Measurements from ENCODE around the gene IFT74. TPM values are rescaled to one million over a fixed set of nuclear protein-coding genes. Genes with fewer than 3 reads are reported as not detected.

The IFT74 gene
- total RNA-seq, 2 experiments from 2014 or later, result 3.4 to 10.2 TPM

DNA sequence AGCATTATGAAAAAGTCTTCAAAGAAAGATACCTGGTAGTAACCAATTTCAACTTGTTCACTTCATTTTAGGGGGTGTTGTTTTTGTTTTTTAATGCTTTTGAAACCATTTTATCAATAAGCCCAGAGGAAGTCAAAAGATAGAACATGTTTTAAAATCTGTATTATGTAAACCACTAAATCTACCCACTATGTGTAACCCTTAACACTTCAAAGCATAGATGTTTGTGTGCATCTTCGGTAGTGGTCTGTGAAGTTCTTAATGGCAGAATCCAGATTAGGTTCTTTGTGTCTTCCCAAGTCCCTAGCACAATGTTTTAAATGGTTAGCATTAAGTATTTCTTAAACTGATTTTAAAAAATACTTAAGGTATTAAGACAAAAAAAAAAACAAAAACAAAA, 15.4 kb upstream of the IFT74 start:
- H2AFZ ChIP-seq (ENCODE audit: low read length), result no peak overlapping the region
- BruUV-seq (replicated peaks), result no TSS peak
- H3K36me3 ChIP-seq (ENCODE audit: insufficient read depth, low read length), result peaks cover 70% of the 10 kb centered on the region
- peaks cover 11% of the 10 kb centered on the region; the same call in 1 of the 2 replicates for H4K20me1 ChIP-seq (ENCODE audit: insufficient read depth, low read length)
- peaks cover 11% of the 10 kb centered on the region; the same call in 1 of the 2 replicates for H3K9me3 ChIP-seq (ENCODE audit: low read length)
- H3K4me1 ChIP-seq (ENCODE audit: insufficient read depth, low read length, poor library complexity, severe bottlenecking), result peaks cover 7% of the 10 kb centered on the region
- DNase-seq (ENCODE audit: low spot score), result no peak
- H3K79me2 ChIP-seq (ENCODE audit: insufficient read depth, low read depth, low read length), result peaks cover 100% of the 10 kb centered on the region
- ChIA-PET POLR2A (no interaction called here), CTCF (ENCODE audit: unreplicated experiment) (no interaction called here)
- H3K4me3 ChIP-seq (ENCODE audit: low read depth, low read length, poor library complexity, severe bottlenecking), result no peak overlapping the region
- no peak overlapping the region for H3K27ac ChIP-seq (ENCODE audit: low read depth, low read length, poor library complexity, severe bottlenecking)
- H3K4me2 ChIP-seq (ENCODE audit: low read length), result no peak overlapping the region
- intact Hi-C loops (cut with micrococcal nuclease; ENCODE audit: unreplicated experiment), result no loop called here
- H3K9me2 ChIP-seq (ENCODE audit: insufficient read depth, low read length), result no peaks in the 10 kb centered on the region
- TF ChIP-seq EZH2phosphoT487 (IDR thresholded peaks at IDR 0.05; ENCODE audit: borderline replicate concordance, low read depth, low read length) (no peak), CTCF (conservative IDR thresholded peaks at IDR 0.05; ENCODE audit: low read length) (no peak)

DNA sequence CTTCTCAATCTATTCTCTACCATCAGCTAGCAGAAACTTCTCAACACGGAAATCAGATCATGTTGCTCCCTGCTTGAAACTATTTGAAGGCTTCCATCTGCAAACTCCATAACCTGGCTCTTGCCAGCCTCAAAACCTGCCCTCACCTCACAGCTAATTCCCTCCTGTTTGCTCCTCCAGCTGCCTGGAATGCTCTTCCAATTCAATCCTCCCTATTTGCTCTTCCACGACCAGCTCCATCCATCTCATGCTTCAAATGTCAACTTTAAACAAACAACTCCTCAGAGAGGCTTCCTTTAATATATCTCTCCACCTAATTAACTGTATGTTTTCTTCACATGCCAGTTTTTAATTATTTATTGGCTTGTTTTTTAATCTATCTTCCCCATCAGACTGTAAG, 10.6 kb upstream of the IFT74 start:
- peaks cover 34% of the 10 kb centered on the region for H3K36me3 ChIP-seq (ENCODE audit: insufficient read depth, low read length)
- TSS peak; percentile 56 for BruUV-seq (replicated peaks)
- no peak for DNase-seq (ENCODE audit: low spot score)
- ChIA-PET POLR2A (interaction anchor here (0.7 to 1.0 kb wide), 2 partner anchors 26 to 265 kb away, joined by 3 read pairs; no protein-coding TSS in a partner anchor), CTCF (ENCODE audit: unreplicated experiment) (interaction anchor here (0.8 kb wide), 1 partner anchor 52 kb away, joined by 3 read pairs; no protein-coding TSS in a partner anchor)
- H3K4me3 ChIP-seq (ENCODE audit: low read depth, low read length, poor library complexity, severe bottlenecking), result peak overlapping the region; percentile 95
- H3K4me1 ChIP-seq (ENCODE audit: insufficient read depth, low read length, poor library complexity, severe bottlenecking), result peaks cover 11% of the 10 kb centered on the region
- no peaks in the 10 kb centered on the region for H3K9me2 ChIP-seq (ENCODE audit: insufficient read depth, low read length)
- no peak overlapping the region for H2AFZ ChIP-seq (ENCODE audit: low read length)
- intact Hi-C loops (cut with micrococcal nuclease; ENCODE audit: unreplicated experiment), result no loop called here
- H3K9me3 ChIP-seq (ENCODE audit: low read length), result no peaks in the 10 kb centered on the region
- H3K79me2 ChIP-seq (ENCODE audit: insufficient read depth, low read depth, low read length), result peaks cover 64% of the 10 kb centered on the region
- H4K20me1 ChIP-seq (ENCODE audit: insufficient read depth, low read length), result peaks cover 2% of the 10 kb centered on the region; the same call in 1 of the 2 replicates
- no peak for TF ChIP-seq EZH2phosphoT487 (IDR thresholded peaks at IDR 0.05; ENCODE audit: borderline replicate concordance, low read depth, low read length)
- TF ChIP-seq CTCF (conservative IDR thresholded peaks at IDR 0.05; ENCODE audit: low read length), result no peak
- H3K4me2 ChIP-seq (ENCODE audit: low read length), result peak overlapping the region; percentile 89
- no peak overlapping the region for H3K27ac ChIP-seq (ENCODE audit: low read depth, low read length, poor library complexity, severe bottlenecking)

All from OCI-LY7 (cell line).